WERI-Rb-1 (cell line): Measurements from ENCODE around the gene ADORA2A.

ENCODE experiments used
- DNase-seq: peaks from one replicate; pipeline ENCODE4 v3.0.0-alpha.2; 2020
- H3K27ac ChIP-seq: fragments of 250-450 bp; sonication (Bioruptor Pico); 2 replicates; pipeline ENCODE4 v1.5.1; 2020; ENCODE audit warnings: mild to moderate bottlenecking, moderate library complexity
- H3K27me3 ChIP-seq: fragments of 250-450 bp; sonication (Bioruptor Pico); 2 replicates; pipeline ENCODE4 v1.5.1; 2021; ENCODE audit warnings: mild to moderate bottlenecking, low read depth, moderate library complexity; ENCODE audit not compliant: insufficient read depth, severe bottlenecking
- H3K36me3 ChIP-seq: fragments of 250-450 bp; sonication (Bioruptor Pico); 2 replicates; pipeline ENCODE4 v1.5.1; 2020; ENCODE audit warnings: mild to moderate bottlenecking, moderate library complexity
- H3K4me3 ChIP-seq: 2 replicates; pipeline ENCODE4 v1.5.1; 2011; ENCODE audit warnings: low read depth, mild to moderate bottlenecking, control low read depth, low read length
- H3K9me3 ChIP-seq: fragments of 250-450 bp; sonication (Bioruptor Pico); 2 replicates; pipeline ENCODE4 v1.5.1; 2021; ENCODE audit warnings: mild to moderate bottlenecking, moderate library complexity; ENCODE audit not compliant: severe bottlenecking
- TF ChIP-seq, protein P1 (sequence below): IDR thresholded peaks from 2 replicates; pipeline ENCODE4 v1.5.1; 2011; ENCODE audit warnings: low read depth, mild to moderate bottlenecking, control low read depth, inconsistent platforms, low read length

ADORA2A gene

DNA sequence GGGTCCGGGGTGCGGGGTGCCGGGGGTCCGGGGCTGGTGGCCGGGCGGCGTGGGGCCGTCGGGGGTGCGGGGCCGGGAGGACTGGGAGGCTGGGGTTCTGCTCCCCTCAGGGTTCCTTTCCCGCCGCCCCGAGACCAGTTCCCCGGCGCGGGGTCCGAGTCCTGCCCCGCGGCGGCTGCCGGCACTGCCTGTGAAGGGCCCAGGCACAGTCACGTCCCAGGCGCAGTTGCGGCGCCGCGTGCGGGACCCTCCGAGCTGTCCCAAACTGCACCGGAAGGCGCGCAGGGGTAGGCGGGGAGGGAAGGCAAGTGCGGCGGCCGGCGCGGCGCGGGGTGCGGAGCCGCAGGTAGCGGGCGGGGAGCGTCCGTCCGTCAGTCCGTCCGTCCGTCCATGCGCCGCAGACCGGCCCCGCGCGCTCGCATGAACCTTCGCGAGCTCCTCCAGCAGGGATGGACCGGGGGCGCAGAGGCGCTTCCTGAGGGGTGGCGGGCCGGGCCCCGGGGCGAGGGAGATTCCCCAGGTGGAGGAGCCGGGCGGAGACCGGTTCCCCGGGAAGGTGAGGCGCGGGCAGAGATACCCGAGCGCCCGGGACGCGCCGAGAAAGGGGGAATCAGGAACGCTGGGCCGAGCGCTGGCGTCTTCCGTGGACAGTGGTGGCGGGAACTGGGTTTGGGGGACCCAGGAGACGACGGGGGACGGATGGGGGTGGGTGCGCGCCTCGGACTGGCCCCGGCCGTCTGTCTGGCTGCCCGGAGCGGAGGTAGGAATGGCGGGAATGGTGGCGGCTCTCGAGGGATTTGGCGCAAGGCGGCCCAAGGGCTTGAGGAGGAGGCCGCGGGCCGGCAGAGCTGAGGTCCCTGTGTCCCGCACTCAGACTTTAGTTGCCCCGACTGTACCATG, 3.1 kb upstream of the ADORA2A start:
- H3K4me3 ChIP-seq = no peak overlapping the region
- no peaks in the 10 kb centered on the region for H3K9me3 ChIP-seq
- H3K27ac ChIP-seq = no peak overlapping the region
- no peaks in the 10 kb centered on the region for H3K36me3 ChIP-seq
- TF ChIP-seq, protein P1, sequence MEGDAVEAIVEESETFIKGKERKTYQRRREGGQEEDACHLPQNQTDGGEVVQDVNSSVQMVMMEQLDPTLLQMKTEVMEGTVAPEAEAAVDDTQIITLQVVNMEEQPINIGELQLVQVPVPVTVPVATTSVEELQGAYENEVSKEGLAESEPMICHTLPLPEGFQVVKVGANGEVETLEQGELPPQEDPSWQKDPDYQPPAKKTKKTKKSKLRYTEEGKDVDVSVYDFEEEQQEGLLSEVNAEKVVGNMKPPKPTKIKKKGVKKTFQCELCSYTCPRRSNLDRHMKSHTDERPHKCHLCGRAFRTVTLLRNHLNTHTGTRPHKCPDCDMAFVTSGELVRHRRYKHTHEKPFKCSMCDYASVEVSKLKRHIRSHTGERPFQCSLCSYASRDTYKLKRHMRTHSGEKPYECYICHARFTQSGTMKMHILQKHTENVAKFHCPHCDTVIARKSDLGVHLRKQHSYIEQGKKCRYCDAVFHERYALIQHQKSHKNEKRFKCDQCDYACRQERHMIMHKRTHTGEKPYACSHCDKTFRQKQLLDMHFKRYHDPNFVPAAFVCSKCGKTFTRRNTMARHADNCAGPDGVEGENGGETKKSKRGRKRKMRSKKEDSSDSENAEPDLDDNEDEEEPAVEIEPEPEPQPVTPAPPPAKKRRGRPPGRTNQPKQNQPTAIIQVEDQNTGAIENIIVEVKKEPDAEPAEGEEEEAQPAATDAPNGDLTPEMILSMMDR = no peak
- no peak for DNase-seq
- H3K27me3 ChIP-seq = no peaks in the 10 kb centered on the region

DNA sequence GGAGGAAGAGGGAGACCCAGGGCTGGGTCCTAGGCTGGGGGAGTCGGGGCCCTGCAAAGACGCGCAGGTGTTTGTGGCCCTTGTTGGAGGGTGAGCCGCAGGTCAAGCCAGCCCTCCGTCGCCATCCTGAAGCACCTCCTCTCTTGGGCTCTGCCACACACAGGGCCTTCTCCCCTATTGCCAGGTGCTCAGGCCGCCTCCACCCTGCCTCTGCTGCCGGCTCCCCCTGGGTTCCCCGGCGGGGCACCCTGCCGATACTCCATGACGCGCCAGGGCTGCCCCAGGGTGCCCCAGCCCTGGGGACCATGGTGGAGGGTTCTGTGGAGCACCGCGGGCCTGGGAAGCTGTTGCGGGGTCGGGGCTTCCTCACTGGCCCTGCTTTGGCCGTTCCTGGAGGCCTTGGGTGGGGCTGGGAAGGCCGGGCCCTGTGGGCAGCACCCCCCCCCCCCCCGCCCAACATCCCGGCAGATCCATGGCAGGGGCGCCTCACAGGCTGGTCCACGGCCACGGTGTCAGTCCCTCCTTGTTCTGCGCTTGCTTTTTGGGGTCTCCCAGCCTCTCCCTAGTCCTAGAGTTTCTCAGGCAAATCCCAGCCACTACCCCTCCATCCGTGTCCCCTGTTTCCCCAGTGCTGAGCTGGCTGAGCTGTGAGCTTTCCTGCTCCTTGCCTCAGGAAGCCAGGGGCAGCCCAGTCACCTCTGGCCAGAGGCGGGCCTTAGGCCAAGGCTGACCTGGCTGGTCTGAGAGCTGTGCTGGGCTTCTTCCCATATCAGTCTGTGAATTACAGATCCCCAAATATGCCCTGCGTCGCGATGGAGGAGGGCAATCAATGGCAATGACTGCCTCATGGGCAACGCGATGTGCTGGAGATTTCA, 2.3 kb upstream of the ADORA2A start:
- no peak overlapping the region for H3K4me3 ChIP-seq
- H3K9me3 ChIP-seq = no peaks in the 10 kb centered on the region
- no peak for DNase-seq
- H3K36me3 ChIP-seq = no peaks in the 10 kb centered on the region
- no peaks in the 10 kb centered on the region for H3K27me3 ChIP-seq
- no peak overlapping the region for H3K27ac ChIP-seq
- TF ChIP-seq, protein P1 = no peak

DNA sequence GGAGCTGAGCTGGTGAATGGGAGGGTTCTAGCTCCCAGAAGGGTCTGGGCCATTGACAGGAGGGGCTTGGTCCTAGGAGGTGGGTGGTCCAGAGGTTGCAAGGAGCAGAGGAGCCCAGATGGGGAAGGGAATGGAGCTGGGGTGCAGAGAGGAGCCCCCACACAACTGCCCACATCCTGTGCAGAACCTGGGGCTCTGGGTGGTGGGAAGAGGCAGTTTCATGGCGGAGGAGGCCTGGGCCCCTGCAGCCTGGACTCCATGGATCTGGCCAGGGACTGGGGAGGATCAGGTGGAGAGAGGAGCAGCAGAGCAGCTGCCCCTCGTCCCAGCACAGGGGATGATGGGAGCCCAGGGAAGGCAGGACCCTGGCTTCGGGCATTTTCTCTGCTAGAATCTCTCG, 963 bp upstream of the ADORA2A start:
- H3K27ac ChIP-seq = no peak overlapping the region
- H3K36me3 ChIP-seq = no peaks in the 10 kb centered on the region
- DNase-seq = no peak
- TF ChIP-seq, protein P1 = no peak
- no peaks in the 10 kb centered on the region for H3K9me3 ChIP-seq
- H3K4me3 ChIP-seq = no peak overlapping the region
- H3K27me3 ChIP-seq = no peaks in the 10 kb centered on the region

DNA sequence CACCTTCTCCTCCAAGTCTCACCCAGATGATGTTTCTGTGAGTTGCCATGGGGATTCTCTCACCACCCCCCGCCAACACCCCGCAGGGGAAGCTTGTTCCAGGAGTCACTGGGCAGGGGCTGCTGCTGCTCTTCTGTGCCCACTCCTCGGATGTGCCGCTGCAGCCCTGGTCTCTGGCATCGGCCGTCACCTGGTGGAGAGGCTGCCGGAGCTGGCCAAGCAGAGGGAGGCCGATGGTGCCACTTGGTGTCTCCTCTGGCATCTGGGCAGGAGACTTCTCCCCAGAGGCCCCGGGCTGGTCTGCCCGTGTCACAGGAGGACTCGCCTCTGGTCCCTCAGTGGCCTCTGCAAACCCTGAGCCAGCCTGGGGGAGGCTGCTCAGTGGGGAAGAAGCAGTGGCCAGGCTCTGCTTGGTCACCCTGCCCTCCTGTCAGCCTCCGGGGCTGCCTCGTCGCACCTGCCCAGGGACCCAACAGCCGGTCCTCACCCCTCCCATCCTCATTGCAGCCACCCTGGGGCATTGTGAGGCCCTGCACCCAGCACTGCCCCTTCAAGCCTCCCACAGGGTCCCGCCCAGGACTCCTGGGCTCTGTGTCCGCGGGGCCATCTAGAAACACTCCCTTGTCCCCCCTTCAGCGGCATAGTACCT, 424 bp upstream of the ADORA2A start:
- H3K27me3 ChIP-seq = no peaks in the 10 kb centered on the region
- H3K36me3 ChIP-seq = no peaks in the 10 kb centered on the region
- no peak overlapping the region for H3K27ac ChIP-seq
- no peaks in the 10 kb centered on the region for H3K9me3 ChIP-seq
- no peak overlapping the region for H3K4me3 ChIP-seq
- DNase-seq = no peak
- TF ChIP-seq, protein P1 = no peak

DNA sequence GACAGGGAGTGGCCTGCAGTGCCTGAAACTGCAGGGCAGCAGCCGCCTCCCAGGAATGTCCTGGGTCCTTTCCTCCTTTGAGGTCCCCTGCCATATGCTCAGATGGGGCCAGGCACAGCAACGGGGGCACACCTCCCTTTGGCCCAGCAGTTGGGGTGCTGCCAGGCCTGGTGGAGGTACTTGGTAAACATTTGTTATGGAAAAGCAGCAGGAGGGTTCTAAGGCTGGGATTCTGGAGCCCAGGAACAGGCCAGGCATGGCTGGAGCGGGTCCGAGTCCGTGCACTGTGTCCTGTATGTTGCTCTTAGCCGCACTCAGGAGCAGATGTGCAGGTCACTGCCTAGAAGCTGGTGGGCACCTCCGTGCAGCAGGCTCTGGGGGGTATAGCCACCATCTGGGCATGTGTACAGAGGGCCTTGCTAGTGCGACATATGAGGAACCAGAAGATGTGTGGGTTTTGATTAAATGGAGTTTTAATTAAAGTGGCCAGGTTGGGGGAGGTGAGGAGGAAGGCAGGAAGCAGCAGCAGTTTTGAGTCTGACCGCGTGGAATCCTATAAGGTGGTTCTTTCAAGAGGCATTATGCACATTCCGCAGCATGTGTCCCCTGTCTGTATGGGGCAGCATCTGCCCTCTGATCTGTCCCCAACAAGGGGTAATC, 1.5 kb downstream of the ADORA2A start:
- DNase-seq = no peak
- H3K9me3 ChIP-seq = no peaks in the 10 kb centered on the region
- no peak overlapping the region for H3K4me3 ChIP-seq
- TF ChIP-seq, protein P1 = no peak
- H3K27ac ChIP-seq = no peak overlapping the region
- no peaks in the 10 kb centered on the region for H3K27me3 ChIP-seq
- no peaks in the 10 kb centered on the region for H3K36me3 ChIP-seq
